Measurements from ENCODE around the gene ZNFX1. TPM values are rescaled to one million over a fixed set of nuclear protein-coding genes. Genes with fewer than 3 reads are reported as not detected.
"Not testable (repeated sequence)": the region's sequence is repeated elsewhere in the genome, so short reads cannot be mapped to it uniquely, and the experiment has no call there.

The ZNFX1 gene
- total RNA-seq, 1 experiment from 2014 or later = 32.8 TPM

DNA sequence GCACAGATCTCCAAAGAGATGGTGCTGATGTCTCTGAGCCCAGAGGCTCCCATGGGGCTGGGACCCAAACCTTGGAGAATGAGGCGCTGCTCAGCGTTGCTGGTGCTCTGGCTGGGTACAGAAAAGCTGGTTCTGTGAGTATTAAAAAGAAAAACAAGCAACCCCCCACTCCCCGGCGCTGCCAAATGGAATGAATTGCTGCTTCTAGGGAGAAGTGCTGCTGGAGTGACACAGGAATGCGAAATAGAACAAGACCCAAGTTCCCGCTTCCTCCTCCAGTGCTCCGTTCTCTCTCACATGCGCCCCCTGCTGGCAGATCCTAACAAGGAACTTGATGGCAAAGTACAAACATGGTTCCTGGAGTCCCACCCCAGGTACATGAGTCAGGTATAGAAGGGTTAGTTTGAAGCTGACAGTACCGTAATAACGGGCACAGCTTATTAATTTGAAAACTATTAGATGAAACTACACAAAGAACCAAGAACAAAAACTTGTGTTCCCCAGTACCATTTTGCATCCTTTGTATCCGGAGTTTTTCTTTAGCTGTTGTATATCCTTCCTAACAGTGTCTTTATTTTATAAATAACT, 60.8 kb downstream of the ZNFX1 start:
- Histone ChIP-seq H3K9me3 (replicated peaks) (no peaks in the 10 kb centered on the region), H3K4me3 (no peak overlapping the region), H3K27ac (no peak overlapping the region), H3K27me3 (replicated peaks) (no peaks in the 10 kb centered on the region), H3K4me1 (replicated peaks) (peaks cover 11% of the 10 kb centered on the region), H3K36me3 (peaks cover 19% of the 10 kb centered on the region)
- peak; percentile 84 to 93 for DNase-seq (ENCODE audit: low read depth in 1 of 2, low spot score in 2 of 2)

DNA sequence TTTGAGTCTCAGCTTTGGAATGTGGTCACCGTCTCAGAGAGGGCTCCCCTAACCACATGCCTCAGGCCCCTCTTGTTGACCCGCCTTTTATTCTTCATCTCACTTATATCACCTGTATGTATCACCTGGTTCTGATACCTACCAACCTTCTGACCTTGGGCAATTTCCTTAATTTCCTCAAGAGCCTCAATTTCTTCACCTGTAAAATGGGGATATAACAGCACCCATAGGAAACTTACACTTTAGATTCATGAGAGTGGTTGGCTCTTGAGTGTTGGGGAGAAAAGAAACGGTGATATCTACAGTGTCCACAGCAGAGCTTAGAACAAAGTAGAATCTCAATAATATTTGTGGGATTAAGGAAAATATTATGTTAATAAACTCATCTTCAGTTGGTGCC, 62.6 kb downstream of the ZNFX1 start:
- peaks cover 5% of the 10 kb centered on the region for H3K9me3 ChIP-seq (replicated peaks)
- 0 out of 2 replicates have a peak, but pooled peaks cover under 1% of the 10 kb centered on the region for H3K27me3 ChIP-seq (replicated peaks)
- peaks cover 9% of the 10 kb centered on the region for H3K4me1 ChIP-seq (replicated peaks)
- no peak overlapping the region for H3K27ac ChIP-seq
- DNase-seq (ENCODE audit: low read depth in 1 of 2, low spot score in 2 of 2) = no peak
- no peak overlapping the region for H3K4me3 ChIP-seq
- H3K36me3 ChIP-seq = 0 out of 2 replicates have a peak, but pooled peaks cover 2% of the 10 kb centered on the region

DNA sequence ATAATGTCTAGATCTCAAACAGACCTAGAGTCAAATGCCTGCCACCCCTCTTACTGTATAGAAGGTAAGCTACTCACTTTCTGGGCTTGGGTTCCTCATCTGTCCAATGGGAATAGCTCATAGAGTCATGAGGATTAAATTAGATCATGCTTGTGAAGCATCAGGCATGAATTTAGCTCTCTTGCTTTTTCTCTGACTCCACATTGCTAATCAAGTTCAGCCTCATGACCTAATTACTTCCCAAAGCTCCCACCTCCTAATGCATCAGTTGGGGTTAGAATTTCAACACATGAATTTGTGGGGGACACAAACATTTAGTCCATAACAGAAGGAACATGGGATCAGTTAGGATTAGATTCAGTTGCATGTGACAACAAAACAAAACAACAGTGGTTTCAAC, 63.3 kb downstream of the ZNFX1 start:
- H3K4me1 ChIP-seq (replicated peaks) = peaks cover 4% of the 10 kb centered on the region; the same call in 1 of the 2 replicates
- DNase-seq (ENCODE audit: low read depth in 1 of 2, low spot score in 2 of 2) = no peak
- H3K36me3 ChIP-seq = no peaks in the 10 kb centered on the region

DNA sequence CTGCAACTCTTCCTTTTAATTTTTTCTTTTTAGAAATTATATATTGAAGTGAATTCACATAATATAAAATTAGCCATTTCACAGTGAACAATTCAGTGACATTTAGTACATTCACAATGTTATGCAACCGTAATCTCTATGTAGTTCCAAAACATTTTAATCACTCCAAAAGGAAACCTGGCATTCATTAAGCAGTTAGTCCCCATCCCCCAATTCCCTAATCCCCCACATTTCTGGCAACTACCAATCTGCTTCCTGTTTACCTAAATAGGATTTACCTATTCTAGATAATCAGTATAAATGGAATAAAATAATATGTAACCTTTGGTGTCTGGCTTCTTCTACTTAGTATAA, 67.1 kb downstream of the ZNFX1 start:
- H3K4me1 ChIP-seq (replicated peaks) = no peaks in the 10 kb centered on the region
- 0 out of 2 replicates have a peak, but pooled peaks cover 2% of the 10 kb centered on the region for H3K27me3 ChIP-seq (replicated peaks)
- H3K36me3 ChIP-seq = no peaks in the 10 kb centered on the region
- H3K4me3 ChIP-seq = no peak overlapping the region
- H3K9me3 ChIP-seq (replicated peaks) = peaks cover 8% of the 10 kb centered on the region
- H3K27ac ChIP-seq = no peak overlapping the region
- no peak for DNase-seq (ENCODE audit: low read depth in 1 of 2, low spot score in 2 of 2)

More for the DNA sequence above, 63.3 kb downstream of the ZNFX1 start:
- H3K27ac ChIP-seq = no peak overlapping the region
- no peak overlapping the region for H3K4me3 ChIP-seq
- 0 out of 2 replicates have a peak, but pooled peaks cover 2% of the 10 kb centered on the region for H3K27me3 ChIP-seq (replicated peaks)
- H3K9me3 ChIP-seq (replicated peaks) = peaks cover 8% of the 10 kb centered on the region

DNA sequence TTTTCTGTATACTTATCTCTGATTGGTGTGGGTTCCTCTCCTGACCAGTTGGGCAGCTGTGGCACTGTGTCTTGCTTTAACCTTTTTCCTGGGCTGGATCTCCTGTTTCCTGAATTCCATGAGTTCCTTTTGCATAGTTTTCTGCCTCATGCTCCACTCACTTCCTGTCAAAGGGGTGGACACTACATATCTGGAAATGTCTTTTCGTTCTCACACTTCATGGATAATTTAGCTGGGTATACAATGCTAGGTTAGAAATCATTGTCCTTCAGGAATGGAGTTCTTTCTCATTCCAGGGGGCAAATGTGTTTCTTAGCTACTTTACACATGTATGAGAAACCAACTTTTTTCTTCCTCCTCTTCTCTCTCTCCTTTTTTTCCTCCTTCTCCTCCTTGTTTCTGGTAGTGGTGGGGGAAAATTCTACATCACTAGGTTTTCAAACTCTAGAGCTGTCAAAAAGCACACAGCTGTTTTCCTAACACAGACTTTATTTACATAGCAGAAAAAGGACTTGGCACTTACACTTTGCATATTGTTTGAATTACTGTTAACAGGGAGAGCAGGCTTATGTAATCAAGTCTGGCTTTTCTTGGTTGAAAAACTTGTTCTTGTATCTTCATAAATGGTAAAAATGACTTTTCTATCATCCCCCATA, 67.6 kb downstream of the ZNFX1 start:
- H3K9me3 ChIP-seq (replicated peaks) = peaks cover 8% of the 10 kb centered on the region
- no peak overlapping the region for H3K4me3 ChIP-seq
- no peaks in the 10 kb centered on the region for H3K4me1 ChIP-seq (replicated peaks)
- no peaks in the 10 kb centered on the region for H3K36me3 ChIP-seq
- H3K27me3 ChIP-seq (replicated peaks) = 0 out of 2 replicates have a peak, but pooled peaks cover 2% of the 10 kb centered on the region
- DNase-seq (ENCODE audit: low read depth in 1 of 2, low spot score in 2 of 2) = no peak
- no peak overlapping the region for H3K27ac ChIP-seq

DNA sequence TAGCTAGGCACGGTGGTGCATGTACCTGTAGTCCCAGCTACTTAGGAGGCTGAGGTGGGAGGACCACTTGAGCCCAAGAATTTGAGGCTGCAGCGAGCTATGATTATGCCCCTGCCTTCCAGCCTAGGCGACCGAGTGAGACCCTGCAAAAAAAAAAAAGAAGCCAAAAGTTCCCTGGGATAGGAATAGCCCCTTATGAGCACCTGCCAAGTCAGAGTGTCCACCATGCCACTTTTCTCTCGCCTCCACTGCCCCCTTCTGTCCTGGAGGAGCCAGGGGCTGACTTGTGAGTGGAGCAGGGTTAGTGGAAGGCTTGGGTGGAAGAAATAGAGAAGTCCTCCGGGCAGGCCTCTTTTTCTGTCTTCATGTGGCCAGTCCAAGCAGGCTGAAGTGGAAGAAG, 70.8 kb downstream of the ZNFX1 start:
- H3K36me3 ChIP-seq = no peaks in the 10 kb centered on the region
- DNase-seq (ENCODE audit: low read depth in 1 of 2, low spot score in 2 of 2) = no peak
- H3K27ac ChIP-seq = no peak overlapping the region
- H3K9me3 ChIP-seq (replicated peaks) = peaks cover 8% of the 10 kb centered on the region
- no peak overlapping the region for H3K4me3 ChIP-seq
- no peaks in the 10 kb centered on the region for H3K4me1 ChIP-seq (replicated peaks)
- H3K27me3 ChIP-seq (replicated peaks) = 0 out of 2 replicates have a peak, but pooled peaks cover 2% of the 10 kb centered on the region

DNA sequence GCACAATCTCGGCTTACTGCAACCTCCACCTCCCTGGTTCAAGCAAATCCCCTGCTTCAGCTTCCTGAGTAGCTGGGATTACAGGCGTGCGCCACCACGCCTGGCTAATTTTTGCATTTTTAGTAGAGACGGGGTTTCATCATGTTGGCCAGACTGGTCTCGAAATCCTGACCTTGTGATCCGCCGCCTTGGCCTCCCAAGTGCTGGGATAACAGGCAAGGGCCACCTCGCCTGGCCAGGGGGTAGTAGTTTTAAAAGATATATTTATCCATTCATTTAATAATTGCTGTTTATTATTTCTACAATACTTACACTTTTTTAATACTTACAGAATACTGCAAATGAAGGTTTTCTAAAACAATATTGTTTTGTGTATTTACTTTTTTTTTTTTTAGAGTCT, 74.1 kb downstream of the ZNFX1 start:
- Histone ChIP-seq H3K36me3 (no peaks in the 10 kb centered on the region), H3K9me3 (replicated peaks) (no peaks in the 10 kb centered on the region), H3K4me1 (replicated peaks) (no peaks in the 10 kb centered on the region), H3K27me3 (replicated peaks) (no peaks in the 10 kb centered on the region), H3K4me3 (no peak overlapping the region), H3K27ac (no peak overlapping the region)
- DNase-seq (ENCODE audit: low read depth in 1 of 2, low spot score in 2 of 2) = no peak

DNA sequence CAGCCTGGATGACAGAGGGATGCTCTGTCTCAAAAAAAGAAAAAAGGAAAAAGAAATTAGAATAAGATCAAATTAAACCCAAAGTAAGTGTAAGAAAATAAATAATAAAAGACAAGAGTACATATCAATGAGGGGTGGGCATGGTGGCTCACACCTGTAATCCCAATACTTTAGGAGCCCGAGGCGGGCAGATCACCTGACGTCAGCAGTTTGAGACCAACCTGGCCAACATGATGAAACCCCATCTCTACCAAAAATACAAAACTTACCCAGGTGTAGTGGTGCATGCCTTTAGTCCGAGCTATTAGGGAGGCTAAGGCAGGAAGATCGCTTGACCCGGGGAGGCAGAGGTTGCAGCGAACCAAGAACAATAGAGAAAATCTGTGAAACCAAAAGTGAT, 74.8 kb downstream of the ZNFX1 start:
- Histone ChIP-seq H3K36me3 (no peaks in the 10 kb centered on the region), H3K4me3 (no peak overlapping the region), H3K27ac (no peak overlapping the region), H3K9me3 (replicated peaks) (no peaks in the 10 kb centered on the region), H3K4me1 (replicated peaks) (no peaks in the 10 kb centered on the region), H3K27me3 (replicated peaks) (no peaks in the 10 kb centered on the region)
- DNase-seq (ENCODE audit: low read depth in 1 of 2, low spot score in 2 of 2) = no peak

DNA sequence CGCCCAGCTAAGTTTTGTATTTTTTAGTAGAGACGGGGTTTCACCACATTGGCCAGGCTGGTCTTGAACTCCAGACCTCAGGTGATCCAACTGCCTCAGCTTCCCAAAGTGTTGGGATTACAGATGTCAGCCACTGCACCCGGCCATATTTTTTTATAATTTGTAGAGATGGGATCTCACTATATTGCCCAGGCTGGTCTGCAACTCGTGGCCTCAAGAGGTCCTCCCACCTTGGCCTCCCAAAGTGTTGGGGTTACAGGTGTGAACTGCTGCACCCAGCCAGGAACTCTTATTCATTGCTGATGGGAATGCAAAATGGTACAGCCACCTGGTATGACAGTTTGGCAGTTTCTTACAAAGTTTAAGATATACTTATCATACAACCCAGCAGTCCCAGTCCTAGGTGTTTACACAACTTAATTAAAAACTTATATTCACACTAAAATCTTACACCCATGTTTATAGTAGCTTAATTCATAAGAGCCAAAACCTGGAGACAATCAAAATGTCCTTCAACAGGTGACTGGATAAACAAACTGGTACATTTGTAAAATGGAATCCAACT, 78.0 kb downstream of the ZNFX1 start:
- Histone ChIP-seq H3K4me3 (no peak overlapping the region), H3K27ac (no peak overlapping the region), H3K27me3 (replicated peaks) (no peaks in the 10 kb centered on the region), H3K4me1 (replicated peaks) (no peaks in the 10 kb centered on the region), H3K9me3 (replicated peaks) (no peaks in the 10 kb centered on the region), H3K36me3 (no peaks in the 10 kb centered on the region)
- DNase-seq (ENCODE audit: low read depth in 1 of 2, low spot score in 2 of 2) = no peak

DNA sequence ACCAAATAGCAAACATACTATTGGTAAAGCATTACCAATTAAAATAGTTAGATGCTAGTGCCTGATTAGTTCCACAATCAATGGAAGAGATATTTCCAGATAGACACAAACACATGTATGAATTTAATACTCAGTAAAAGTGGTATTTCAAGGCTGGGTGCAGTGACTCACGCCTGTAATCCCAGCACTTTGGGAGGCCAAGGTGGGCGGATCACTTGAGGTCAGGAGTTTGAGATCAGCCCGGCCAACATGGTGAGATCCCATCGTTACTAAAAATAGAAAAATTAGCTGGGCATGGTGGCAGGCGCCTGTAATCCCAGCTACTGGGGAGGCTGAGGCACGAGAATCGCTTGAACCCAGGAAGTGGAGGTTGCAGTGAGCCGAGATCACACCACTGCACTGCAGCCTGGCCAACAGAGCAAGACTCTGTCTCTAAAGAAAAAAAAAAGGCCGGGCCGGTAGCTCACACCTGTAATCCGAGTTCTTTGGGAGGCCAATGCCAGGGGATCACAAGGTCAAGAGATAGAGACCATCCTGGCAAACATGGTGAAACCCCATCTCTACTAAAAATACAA, 84.8 kb downstream of the ZNFX1 start:
- H3K27ac ChIP-seq; H3K9me3 ChIP-seq (replicated peaks); DNase-seq (ENCODE audit: low read depth in 1 of 2, low spot score in 2 of 2): not testable (repeated sequence)

More for the DNA sequence above, 84.8 kb downstream of the ZNFX1 start:
- not testable (repeated sequence) for H3K4me3 ChIP-seq; H3K36me3 ChIP-seq; H3K4me1 ChIP-seq (replicated peaks); H3K27me3 ChIP-seq (replicated peaks)

Other genes starting within 250 kb of the ZNFX1 start
- gene CSE1L, start 231.7 kb downstream of the ZNFX1 start, total RNA-seq (2014; rRNA removed; shearing (Covaris generic)) = 123 and 172 TPM in 2 replicates
- 38.8 and 45.7 TPM in 2 replicates for gene STAU1, start 89.7 kb downstream of the ZNFX1 start, total RNA-seq (2014; rRNA removed; shearing (Covaris generic))
- gene DDX27, start 58.6 kb downstream of the ZNFX1 start, total RNA-seq (2014; rRNA removed; shearing (Covaris generic)) = 36.5 and 43.7 TPM in 2 replicates
- gene KCNB1, start 204.6 kb upstream of the ZNFX1 start, total RNA-seq (2014; rRNA removed; shearing (Covaris generic)) = 0.05 TPM in 1 of 2 replicates, not detected in the other